ENCODE data around the gene UBR2.

DNA sequence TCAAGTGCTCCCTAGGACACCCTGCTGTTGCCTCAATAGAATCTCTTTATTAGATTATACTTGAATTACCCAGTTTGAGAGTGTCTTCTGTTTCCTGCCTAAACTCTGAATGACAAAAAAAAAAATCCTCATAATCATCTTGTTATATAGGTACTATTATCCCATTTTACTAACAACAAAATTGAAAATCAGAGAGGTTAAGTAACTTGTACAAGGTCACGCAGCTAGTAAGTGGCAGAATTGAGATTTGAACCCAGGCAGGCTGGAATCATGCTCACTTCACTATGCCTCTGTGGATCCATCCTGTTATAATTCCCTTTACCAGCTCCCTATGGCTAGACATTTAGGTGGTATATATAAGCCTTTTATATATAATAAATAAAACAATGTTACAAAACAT, 36.6 kb upstream of the UBR2 start:
- TF ChIP-seq CTCF (conservative IDR thresholded peaks at IDR 0.05; ENCODE audit: low read depth, low read length) (no peak), EZH2 (IDR thresholded peaks at IDR 0.05; ENCODE audit: borderline replicate concordance, low read depth, low read length, poor library complexity, severe bottlenecking) (no peak)

Measured in A673 (cell line).